Lung microvascular endothelial cell (primary cell): ENCODE data around the gene GEMIN4. TPM values are rescaled to one million over a fixed set of nuclear protein-coding genes. Genes with fewer than 3 reads are reported as not detected.
"Not testable (repeated sequence)": the region's sequence is repeated elsewhere in the genome, so short reads cannot be mapped to it uniquely, and the experiment has no call there.

Experiments
- DNase-seq, 2 donors: peaks; one replicate each; pipeline versions ENCODE4 v3.0.0 to v3.0.0-alpha.2; 2010; ENCODE audit warnings: low read depth in 2 of 2
- total RNA-seq: library from RNA; depleted of rRNA; stranded (reverse); fragments of >200 nt; gene quantifications from 2 replicates; pipeline ENCODE4 v1.2.1, GENCODE V29; 2014

GEMIN4 gene
- total RNA-seq, 1 donor from 2014 or later: 8.7 TPM

DNA sequence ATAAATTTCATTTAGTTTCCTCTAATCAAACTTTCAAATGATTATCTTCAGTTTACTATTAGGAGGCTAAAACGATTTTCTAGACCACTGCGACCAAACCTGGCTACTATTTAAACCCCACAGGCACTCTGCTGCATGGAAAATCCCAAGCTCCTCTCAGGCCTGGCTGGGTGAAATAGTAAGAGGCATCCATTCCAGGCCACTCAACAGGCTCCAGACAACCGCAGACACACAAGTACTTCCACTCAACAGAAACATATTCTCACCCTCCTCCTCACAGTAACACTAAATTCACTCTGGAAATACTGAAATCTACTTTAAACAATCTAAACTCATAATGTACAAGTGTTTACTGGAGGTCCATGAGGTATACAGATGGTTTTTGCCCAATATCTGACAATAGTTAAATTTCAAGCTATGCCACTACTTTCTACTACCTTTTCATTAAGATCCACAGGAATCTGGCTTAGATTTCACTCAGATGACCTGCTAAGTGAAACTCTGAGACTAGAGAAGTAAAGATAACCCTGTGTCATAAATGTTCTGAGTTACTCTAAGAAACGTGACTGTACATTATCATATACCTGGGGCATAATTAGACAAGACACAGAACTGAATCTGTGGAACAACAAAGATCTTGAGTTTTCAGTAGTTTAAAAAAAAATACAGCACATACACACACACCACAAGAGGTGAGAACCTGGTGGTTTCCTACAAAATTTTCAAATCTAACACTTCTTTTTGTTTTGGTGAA lies 47.8 kb downstream of the GEMIN4 start:
- DNase-seq: no peak

DNA sequence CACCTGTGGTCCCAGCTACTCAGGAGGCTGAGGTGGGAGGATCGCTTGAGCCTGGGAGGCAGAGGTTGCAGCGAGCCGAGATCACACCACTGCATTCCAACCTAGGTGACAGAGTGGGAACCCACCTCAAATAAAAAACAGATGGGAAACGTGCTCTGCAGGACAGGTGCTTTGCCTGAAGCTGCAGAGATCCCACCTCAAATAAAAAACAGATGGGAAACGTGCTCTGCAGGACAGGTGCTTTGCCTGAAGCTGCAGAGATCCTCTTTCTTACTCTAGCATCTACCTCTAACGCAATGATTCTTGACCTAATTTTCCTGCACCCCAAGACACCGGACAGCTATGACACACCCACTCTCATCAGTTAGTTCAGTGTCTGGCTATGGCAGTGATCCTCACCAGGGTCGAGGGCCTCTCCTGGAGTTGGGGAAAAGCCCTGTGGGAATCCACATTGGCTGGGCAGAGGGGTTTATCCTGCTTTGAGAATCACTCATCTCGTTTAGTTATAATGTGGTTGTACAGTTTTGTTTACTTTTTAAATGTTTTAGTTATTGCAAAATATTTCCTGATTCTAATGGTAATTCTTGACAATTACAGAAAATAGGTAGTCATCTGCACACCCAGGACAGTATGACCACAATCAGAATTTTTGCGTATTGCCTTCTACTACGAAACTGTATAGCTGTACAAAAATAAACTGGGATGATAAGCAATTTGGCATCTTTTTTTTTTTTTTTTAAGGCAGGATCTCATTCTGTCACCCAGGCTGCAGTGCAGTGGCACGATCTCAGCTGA lies 48.8 kb downstream of the GEMIN4 start:
- DNase-seq: no peak

DNA sequence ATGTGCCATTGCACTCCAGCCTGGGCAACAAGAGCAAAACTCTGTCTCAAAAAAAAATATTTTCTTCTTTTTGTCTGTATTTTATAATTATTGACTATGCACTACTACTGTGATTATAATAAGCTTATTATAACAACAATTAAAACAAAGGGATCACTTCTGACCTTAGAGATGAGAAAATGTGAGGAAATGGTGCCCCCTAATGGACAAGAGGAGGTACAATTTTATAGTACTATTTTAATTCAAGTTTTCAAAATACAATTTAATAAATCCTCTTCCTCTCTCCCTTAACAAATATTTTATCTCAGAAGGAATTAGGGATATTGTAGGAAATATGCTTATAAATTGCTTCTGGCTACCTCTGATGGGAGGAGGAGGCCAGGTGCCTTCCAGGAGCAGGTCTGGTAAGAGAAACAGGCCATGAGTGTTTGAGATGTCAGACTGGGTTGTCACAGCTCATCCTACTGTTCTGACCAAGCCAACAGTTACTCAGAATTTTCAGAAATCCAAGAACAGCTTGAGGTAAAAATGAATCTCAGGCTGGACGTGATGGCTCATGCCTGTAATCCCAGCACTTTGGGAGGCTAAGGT lies 51.5 kb downstream of the GEMIN4 start:
- DNase-seq: peak; percentile 52 to 67

DNA sequence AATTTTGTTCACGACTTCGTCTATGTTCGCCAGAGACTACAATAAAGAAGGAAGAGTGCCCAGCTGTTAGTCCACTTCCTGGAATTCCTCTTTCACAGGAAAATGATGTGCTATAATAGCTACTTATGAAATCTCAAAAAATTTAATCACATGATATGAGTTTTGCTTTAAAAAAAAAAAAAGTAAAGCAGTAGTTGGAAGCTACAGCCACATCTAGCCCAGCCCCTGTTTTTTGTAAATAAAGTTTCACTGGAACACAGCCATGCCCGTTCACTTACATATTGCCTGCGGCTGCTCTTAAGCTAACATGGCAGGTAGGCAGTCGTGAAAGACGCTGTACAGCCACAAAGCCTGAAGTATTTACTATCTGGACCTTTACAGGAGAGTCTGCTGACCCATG lies 52.7 kb downstream of the GEMIN4 start:
- peak; percentile 69 to 77 for DNase-seq

DNA sequence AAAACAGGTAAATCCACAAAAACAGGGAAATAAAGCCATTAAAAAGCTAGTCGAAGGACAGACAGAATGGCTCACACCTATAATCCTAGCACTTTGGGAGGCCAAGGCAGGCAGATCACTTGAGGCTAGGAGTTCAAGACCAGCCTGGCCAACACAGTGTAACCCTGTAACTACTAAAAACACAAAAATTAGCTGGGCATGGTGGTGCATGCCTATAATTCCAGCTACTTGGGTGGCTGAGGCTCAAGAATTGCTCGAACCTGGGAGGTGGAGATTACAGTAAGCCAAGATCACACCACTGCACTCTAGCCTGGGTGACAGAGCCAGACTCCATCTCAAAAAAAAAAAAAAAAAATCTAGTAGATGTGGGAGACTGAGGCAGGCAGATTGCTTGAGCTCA lies 54.0 kb downstream of the GEMIN4 start:
- DNase-seq: not testable (repeated sequence)

DNA sequence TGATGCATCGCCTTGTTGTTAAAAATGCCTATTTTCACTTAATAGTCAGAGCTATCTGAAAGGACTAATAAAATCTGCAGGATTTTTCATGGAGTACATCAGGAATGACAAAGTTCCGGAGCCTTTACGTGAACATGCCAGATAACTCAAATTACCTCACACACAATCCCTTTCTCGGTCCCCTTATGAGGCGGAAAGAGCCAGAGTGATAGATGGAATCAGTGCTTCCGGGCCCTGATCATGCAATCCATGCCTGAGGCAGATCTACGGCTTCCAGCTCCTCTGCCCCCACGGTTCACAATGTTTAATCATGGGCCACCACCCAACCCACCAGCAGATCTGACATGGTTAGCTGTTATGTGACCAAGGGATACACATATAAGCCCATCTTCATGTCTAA lies 54.4 kb downstream of the GEMIN4 start:
- DNase-seq: no peak

- no peak for DNase-seq
Measured at GRCh38 chr17:696369-696768, 55.7 kb downstream of the GEMIN4 start.

Other genes starting within 250 kb of the GEMIN4 start
- 6.3 and 9.1 TPM in 2 replicates for gene VPS53, start 37.4 kb downstream of the GEMIN4 start, total RNA-seq
- gene TLCD3A, start 19.7 kb downstream of the GEMIN4 start, total RNA-seq: 12.2 and 14.5 TPM in 2 replicates
- 32.7 and 38.7 TPM in 2 replicates for gene GLOD4, start 30.0 kb upstream of the GEMIN4 start, total RNA-seq
- gene MRM3, start 30.1 kb upstream of the GEMIN4 start, total RNA-seq: 13.3 and 16.1 TPM in 2 replicates
- gene NXN, start 227.5 kb upstream of the GEMIN4 start, total RNA-seq: 69.1 and 132 TPM in 2 replicates
- 13.3 and 15.1 TPM in 2 replicates for gene TIMM22, start 244.9 kb upstream of the GEMIN4 start, total RNA-seq